HepG2 (cell line): ENCODE results near the gene SQSTM1.

Experiments used
- ATF7-NPFF ChIP-seq: sonication (generic); formaldehyde crosslinking; IDR thresholded peaks from 2 replicates; pipeline ENCODE4 v1.8.1; 2023; ENCODE audit warnings: mild to moderate bottlenecking, low read depth, missing genetic modification reagents, moderate library complexity
- FOSL1 ChIP-seq: sonication (generic); formaldehyde crosslinking; IDR thresholded peaks from 2 replicates; pipeline ENCODE4 v1.9.0; 2021; ENCODE audit warnings: missing genetic modification reagents, borderline replicate concordance
- HBP1 ChIP-seq: IDR thresholded peaks from 2 replicates; pipeline ENCODE4 v1.6.1; 2016; ENCODE audit warnings: low read depth, control low read depth
- HDAC6 ChIP-seq: fragments of 200-600 bp; sonication (generic); IDR thresholded peaks from 2 replicates; pipeline ENCODE4 v1.7.0; 2017; ENCODE audit warnings: mild to moderate bottlenecking, antibody characterized with exemption, low read length, low read depth
- KDM3A ChIP-seq: IDR thresholded peaks from 2 replicates; pipeline ENCODE4 v1.6.1; 2018; ENCODE audit warnings: low read depth, missing compliant biosample characterization
- MATR3 ChIP-seq: sonication (generic); formaldehyde crosslinking; IDR thresholded peaks from 2 replicates; pipeline ENCODE4 v1.4.0; 2020; ENCODE audit warnings: missing genetic modification reagents
- SP2 ChIP-seq: sonication (generic); formaldehyde crosslinking; IDR thresholded peaks from 2 replicates; pipeline ENCODE4 v1.5.1; 2020; ENCODE audit warnings: mild to moderate bottlenecking, missing genetic modification reagents
- TCF12 ChIP-seq, 2 experiments: fragments of 450-650 bp in 1 of 2; sonication (generic) in 1 of 2; formaldehyde crosslinking in 1 of 2; IDR thresholded peaks; 2 replicates each; pipeline versions ENCODE4 v1.6.1 to v1.8.0; 2017 to 2022; ENCODE audit warnings: antibody characterized with exemption in 1 of 2, mild to moderate bottlenecking in 1 of 2, missing genetic modification reagents in 1 of 2, moderate library complexity in 1 of 2
- TEF ChIP-seq: sonication (generic); formaldehyde crosslinking; IDR thresholded peaks from 2 replicates; pipeline ENCODE4 v1.5.0; 2020; ENCODE audit warnings: missing genetic modification reagents
- ZBTB7B ChIP-seq: sonication (generic); formaldehyde crosslinking; IDR thresholded peaks from 2 replicates; pipeline ENCODE4 v1.4.0; 2020; ENCODE audit warnings: missing genetic modification reagents
- ZNF275 ChIP-seq: sonication (generic); formaldehyde crosslinking; IDR thresholded peaks from 2 replicates; pipeline ENCODE4 v1.8.0; 2022; ENCODE audit warnings: missing genetic modification reagents, mild to moderate bottlenecking, inconsistent platforms, borderline replicate concordance
- ZNF3 ChIP-seq: IDR thresholded peaks from 2 replicates; pipeline ENCODE4 v1.7.0; 2017; ENCODE audit warnings: inconsistent platforms

GRCh38 chr5:179771311-179771895 lies 49.3 kb upstream of the SQSTM1 start:
- TF ChIP-seq HBP1 (CRISPR knock-in tag): no peak
- no peak for TF ChIP-seq SP2
- no peak for TF ChIP-seq ZNF275 (CRISPR knock-in tag)
- no peak for TF ChIP-seq TEF (CRISPR knock-in tag)
- TF ChIP-seq HDAC6: no peak
- TF ChIP-seq FOSL1 (CRISPR knock-in tag): no peak
- no peak for TF ChIP-seq ZNF3
- no peak for TF ChIP-seq ATF7-NPFF (CRISPR knock-in tag)
- no peak for TF ChIP-seq TCF12 (IDR thresholded peaks at IDR 0.05)
- TF ChIP-seq TCF12 (CRISPR knock-in tag; IDR thresholded peaks at IDR 0.05): no peak
- TF ChIP-seq ZBTB7B: no peak
- no peak for TF ChIP-seq KDM3A
- no peak for TF ChIP-seq MATR3 (CRISPR knock-in tag)
